HEK293 (cell line): ENCODE results near the gene ANKRD13A.

Experiments
- CTCF ChIA-PET: fragments of 350-600 bp; formaldehyde crosslinking; extraction: SDS; loops from one replicate; lab custom pipeline; 2021; ENCODE audit warnings: antibody characterized with exemption; lab: Yijun Ruan, JAX
- POLR2A ChIA-PET: fragments of 300-600 bp; formaldehyde crosslinking; extraction: SDS; loops from one replicate; lab custom pipeline; 2020; ENCODE audit warnings: antibody characterized with exemption, inconsistent platforms; lab: Yijun Ruan, JAX
- H3K27ac ChIP-seq: fragments of 200-500 bp; sonication (Bioruptor generic); 2 replicates; pipeline ENCODE4 v1.5.1; 2014; ENCODE audit warnings: low read depth, low read length, control low read depth, inconsistent platforms; ENCODE audit errors: extremely low read depth
- H3K36me3 ChIP-seq, 2 experiments: fragments of 200-500 bp in 1 of 2; sonication (Bioruptor generic) in 1 of 2; 1 replicate in 1 of 2; 2 replicates in 1 of 2; pipeline ENCODE4 v1.5.1; 2014 to 2017; ENCODE audit warnings: inconsistent platforms in 2 of 2, low read length in 2 of 2; ENCODE audit not compliant: control insufficient read depth in 2 of 2, insufficient read depth in 1 of 2
- H3K4me1 ChIP-seq: fragments of 200-500 bp; sonication (Bioruptor generic); 2 replicates; pipeline ENCODE4 v1.5.1; 2014; ENCODE audit warnings: mild to moderate bottlenecking, low read length, inconsistent platforms; ENCODE audit not compliant: control insufficient read depth, insufficient read depth
- H3K4me3 ChIP-seq: 2 replicates; pipeline ENCODE4 v1.5.1; 2011; ENCODE audit warnings: low read depth, mild to moderate bottlenecking, control low read depth, low read length, moderate library complexity
- H3K9me3 ChIP-seq: fragments of 200-500 bp; sonication (Bioruptor generic); 2 replicates; pipeline ENCODE4 v1.5.1; 2014; ENCODE audit warnings: low read depth, low read length, inconsistent platforms; ENCODE audit not compliant: control insufficient read depth, insufficient read depth
- EGR2 ChIP-seq: fragments of 450-650 bp; formaldehyde crosslinking; IDR thresholded peaks from 2 replicates; pipeline ENCODE4 v1.5.1; 2016; ENCODE audit warnings: low read depth, missing biosample characterization, missing genetic modification characterization
- GLI2 ChIP-seq: fragments of 450-650 bp; formaldehyde crosslinking; IDR thresholded peaks from 2 replicates; pipeline ENCODE4; 2017; ENCODE audit warnings: missing biosample characterization, missing genetic modification characterization, low read depth, borderline replicate concordance
- GLIS2 ChIP-seq: fragments of 450-650 bp; formaldehyde crosslinking; IDR thresholded peaks from 2 replicates; pipeline ENCODE4 v1.5.1; 2016; ENCODE audit warnings: missing biosample characterization, missing genetic modification characterization
- HOXD13 ChIP-seq: sonication (generic); formaldehyde crosslinking; IDR thresholded peaks from 2 replicates; pipeline ENCODE4 v1.8.0; 2022; ENCODE audit warnings: missing genetic modification reagents, borderline replicate concordance
- IKZF3 ChIP-seq: fragments of 450-650 bp; IDR thresholded peaks from 2 replicates; pipeline ENCODE4 v1.5.0; 2018; ENCODE audit warnings: missing biosample characterization, mild to moderate bottlenecking, missing genetic modification characterization, moderate library complexity
- KLF10 ChIP-seq: fragments of 450-650 bp; IDR thresholded peaks from 2 replicates; pipeline ENCODE4 v1.5.1; 2018; ENCODE audit warnings: missing biosample characterization, mild to moderate bottlenecking, missing genetic modification characterization
- KLF17 ChIP-seq: fragments of 450-650 bp; formaldehyde crosslinking; IDR thresholded peaks from 2 replicates; pipeline ENCODE4 v1.5.1; 2016; ENCODE audit warnings: missing biosample characterization, missing genetic modification characterization
- PBX3 ChIP-seq: sonication (generic); formaldehyde crosslinking; IDR thresholded peaks from 2 replicates; pipeline ENCODE4 v1.8.1; 2022; ENCODE audit warnings: mild to moderate bottlenecking, moderate library complexity, missing genetic modification reagents
- WT1 ChIP-seq: fragments of 450-650 bp; formaldehyde crosslinking; IDR thresholded peaks from 2 replicates; pipeline ENCODE4 v1.5.1; 2016; ENCODE audit warnings: missing biosample characterization, missing genetic modification characterization
- YY2 ChIP-seq: fragments of 450-650 bp; formaldehyde crosslinking; IDR thresholded peaks from 2 replicates; pipeline ENCODE4 v1.5.1; 2016; ENCODE audit warnings: missing biosample characterization, missing genetic modification characterization
- ZBTB17 ChIP-seq: fragments of 450-650 bp; formaldehyde crosslinking; IDR thresholded peaks from 2 replicates; pipeline ENCODE4 v1.5.1; 2016; ENCODE audit warnings: missing biosample characterization, missing genetic modification characterization
- ZBTB20 ChIP-seq: fragments of 450-650 bp; formaldehyde crosslinking; IDR thresholded peaks from 2 replicates; pipeline ENCODE4 v1.5.1; 2016; ENCODE audit warnings: missing biosample characterization, missing genetic modification characterization
- ZFHX2 ChIP-seq: fragments of 450-650 bp; formaldehyde crosslinking; conservative IDR thresholded peaks from 2 replicates; pipeline ENCODE4 v1.5.1; 2016; ENCODE audit warnings: missing biosample characterization, missing genetic modification characterization
- ZNF114 ChIP-seq: fragments of 450-650 bp; formaldehyde crosslinking; IDR thresholded peaks from 2 replicates; pipeline ENCODE4 v1.5.0; 2017; ENCODE audit warnings: missing biosample characterization, missing genetic modification characterization
- ZNF335 ChIP-seq: fragments of 450-650 bp; formaldehyde crosslinking; conservative IDR thresholded peaks from 2 replicates; pipeline ENCODE4 v1.5.1; 2016; ENCODE audit warnings: missing biosample characterization, missing genetic modification characterization
- ZNF404 ChIP-seq: fragments of 450-650 bp; formaldehyde crosslinking; IDR thresholded peaks from 2 replicates; pipeline ENCODE4 v1.5.1; 2017; ENCODE audit warnings: missing biosample characterization, missing genetic modification characterization
- ZNF501 ChIP-seq: fragments of 450-650 bp; formaldehyde crosslinking; IDR thresholded peaks from 2 replicates; pipeline ENCODE4 v1.5.1; 2016; ENCODE audit warnings: missing biosample characterization, missing genetic modification characterization
- ZNF580 ChIP-seq: fragments of 450-650 bp; formaldehyde crosslinking; IDR thresholded peaks from 2 replicates; pipeline ENCODE4 v1.5.1; 2016; ENCODE audit warnings: missing biosample characterization, missing genetic modification characterization
- ZNF600 ChIP-seq: fragments of 450-650 bp; formaldehyde crosslinking; IDR thresholded peaks from 2 replicates; pipeline ENCODE4 v1.5.1; 2016; ENCODE audit warnings: missing biosample characterization, missing genetic modification characterization
- ZNF629 ChIP-seq: fragments of 450-650 bp; formaldehyde crosslinking; IDR thresholded peaks from 2 replicates; pipeline ENCODE4 v1.5.1; 2017; ENCODE audit warnings: missing biosample characterization, missing genetic modification characterization
- ZNF701 ChIP-seq: fragments of 450-650 bp; formaldehyde crosslinking; IDR thresholded peaks from 2 replicates; pipeline ENCODE4 v1.5.1; 2016; ENCODE audit warnings: missing biosample characterization, missing genetic modification characterization

The ANKRD13A gene

GRCh38 chr12:109998241-109998903 lies 858 bp upstream of the ANKRD13A start:
- no peak for TF ChIP-seq ZNF580 (tag by site-specific recombination)
- TF ChIP-seq ZBTB17 (tag by site-specific recombination) = peak; percentile 12
- TF ChIP-seq IKZF3 (tag by site-specific recombination) = 0 out of 2 replicates have a peak, but pooled peaks have one; percentile 13
- POLR2A ChIA-PET = interaction anchor here (0.5 to 2.4 kb wide), 6 partner anchors 13 to 433 kb away, joined by 4 to 8 read pairs (median 4); no protein-coding TSS in a partner anchor
- Histone ChIP-seq H3K36me3 (peaks cover 0 to 8% of the 10 kb centered on the region in 2 experiments; a peak in 1 of 3 replicates), H3K4me3 (peak overlapping the region; percentile 73), H3K4me1 (no peaks in the 10 kb centered on the region), H3K27ac (no peak overlapping the region), H3K9me3 (no peaks in the 10 kb centered on the region)
- CTCF ChIA-PET = interaction anchor here (0.7 kb wide), 1 partner anchor 211 kb away, joined by 3 read pairs; no protein-coding TSS in a partner anchor

- no peaks in the 10 kb centered on the region for H3K4me1 ChIP-seq
- peaks cover 0 to 10% of the 10 kb centered on the region in 2 experiments; a peak in 1 of 3 replicates for H3K36me3 ChIP-seq
- TF ChIP-seq GLIS2 (tag by site-specific recombination) (0 out of 2 replicates have a peak, but pooled peaks have one; percentile 19), PBX3 (CRISPR knock-in tag) (no peak)
- H3K27ac ChIP-seq = peak overlapping the region; percentile 72; the same call in 1 of the 2 replicates
- no peaks in the 10 kb centered on the region for H3K9me3 ChIP-seq
- peak overlapping the region; percentile 73 for H3K4me3 ChIP-seq
- ChIA-PET CTCF (interaction anchor here (0.6 kb wide), 1 partner anchor 23 kb away, joined by 3 read pairs; no protein-coding TSS in a partner anchor), POLR2A (interaction anchor here (0.5 to 2.4 kb wide), 7 partner anchors 11 to 432 kb away, joined by 3 to 8 read pairs (median 4); partner anchors contain the start of gene C12orf76)
Observed at GRCh38 chr12:109999649-109999971, 380 bp downstream of the ANKRD13A start.

GRCh38 chr12:109999983-110000505 lies 814 bp downstream of the ANKRD13A start:
- Histone ChIP-seq H3K27ac (no peak overlapping the region), H3K4me1 (no peaks in the 10 kb centered on the region), H3K4me3 (peak overlapping the region; percentile 73), H3K36me3 (peaks cover 0 to 10% of the 10 kb centered on the region in 2 experiments; a peak in 1 of 3 replicates), H3K9me3 (no peaks in the 10 kb centered on the region)
- CTCF ChIA-PET = interaction anchor here (0.6 kb wide), 1 partner anchor 446 kb away, joined by 3 read pairs; no protein-coding TSS in a partner anchor
- POLR2A ChIA-PET = interaction anchor here (1.3 to 1.8 kb wide), 2 partner anchors 24 to 68 kb away, joined by 4 to 8 read pairs; no protein-coding TSS in a partner anchor
- TF ChIP-seq ZBTB20 (0 out of 2 replicates have a peak, but pooled peaks have one; percentile 11), ZNF701 (tag by site-specific recombination) (no peak), ZNF600 (tag by site-specific recombination) (peak; percentile 87), WT1 (tag by site-specific recombination) (no peak), YY2 (tag by site-specific recombination) (no peak), ZNF335 (tag by site-specific recombination) (peak; percentile 33)

GRCh38 chr12:110001596-110001995 lies 2.4 kb downstream of the ANKRD13A start:
- Histone ChIP-seq H3K4me3 (no peak overlapping the region), H3K4me1 (no peaks in the 10 kb centered on the region), H3K36me3 (peaks cover 0 to 10% of the 10 kb centered on the region in 2 experiments; a peak in 1 of 3 replicates), H3K27ac (no peak overlapping the region), H3K9me3 (no peaks in the 10 kb centered on the region)
- POLR2A ChIA-PET = no interaction called here
- CTCF ChIA-PET = interaction anchor here (0.6 kb wide), 1 partner anchor 877 kb away, joined by 3 read pairs; no protein-coding TSS in a partner anchor
- no peak for TF ChIP-seq ZNF629 (tag by site-specific recombination)
- TF ChIP-seq EGR2 (tag by site-specific recombination) = 0 out of 2 replicates have a peak, but pooled peaks have one; percentile 36
- TF ChIP-seq ZNF501 = no peak
- TF ChIP-seq GLI2 = no peak
- no peak for TF ChIP-seq HOXD13 (CRISPR knock-in tag)
- no peak for TF ChIP-seq ZNF114
- no peak for TF ChIP-seq ZNF404 (tag by site-specific recombination)
- TF ChIP-seq KLF10 (tag by site-specific recombination) = no peak
- peak; percentile 45 for TF ChIP-seq ZFHX2 (tag by site-specific recombination)
- no peak for TF ChIP-seq KLF17
